ENCODE measurements around the gene BAK1.
"Not testable (repeated sequence)": the region's sequence is repeated elsewhere in the genome, so short reads cannot be mapped to it uniquely, and the experiment has no call there.

Gene BAK1

DNA sequence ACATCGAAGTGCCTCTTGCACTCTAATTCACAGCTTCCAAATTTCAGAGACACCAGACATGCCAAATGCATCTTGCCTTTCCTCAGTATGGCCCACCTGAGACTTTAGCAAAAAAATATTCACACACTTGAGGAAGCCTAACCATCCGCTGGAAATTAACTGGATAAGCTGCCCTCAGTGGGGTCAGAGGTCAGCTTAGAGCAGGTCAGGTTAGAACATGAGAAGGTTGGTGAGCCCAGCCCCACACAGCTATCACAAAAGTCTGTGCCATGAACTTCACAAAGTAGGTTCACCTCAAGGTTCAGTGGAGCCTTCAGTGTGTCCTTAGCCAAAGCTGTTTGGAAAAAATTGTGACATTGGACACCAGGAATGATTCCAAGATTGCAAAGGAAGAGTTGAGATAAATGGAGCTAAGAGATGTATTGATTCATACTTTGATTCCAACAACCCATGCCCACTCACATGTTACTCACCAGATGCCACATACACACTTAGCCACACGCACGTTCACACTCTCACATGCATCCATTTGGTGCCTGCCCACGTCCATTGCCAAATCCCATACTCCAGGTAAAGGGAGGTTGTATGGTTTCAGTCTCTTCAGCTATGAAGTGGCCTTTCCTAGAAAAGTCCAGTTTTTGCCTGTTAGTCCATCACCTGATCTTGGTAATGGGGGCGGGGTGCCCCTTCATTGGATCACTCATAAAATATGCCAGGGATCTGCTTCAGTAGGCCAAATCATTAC lies 11.1 kb downstream of the BAK1 start:
- H3K9me3 Mint-ChIP-seq, result no peaks in the 10 kb centered on the region
- H3K27ac Mint-ChIP-seq, result peak overlapping the region in 1 of 3 experiments; percentile 64
- peaks cover 20% of the 10 kb centered on the region for H3K4me1 Mint-ChIP-seq
- H3K4me3 Mint-ChIP-seq, result peak overlapping the region in 2 of 3 experiments; percentile 62 to 63
- peaks cover 7% of the 10 kb centered on the region for H3K27me3 Mint-ChIP-seq (ENCODE audit: low read depth)
- TF ChIP-seq, protein P1, sequence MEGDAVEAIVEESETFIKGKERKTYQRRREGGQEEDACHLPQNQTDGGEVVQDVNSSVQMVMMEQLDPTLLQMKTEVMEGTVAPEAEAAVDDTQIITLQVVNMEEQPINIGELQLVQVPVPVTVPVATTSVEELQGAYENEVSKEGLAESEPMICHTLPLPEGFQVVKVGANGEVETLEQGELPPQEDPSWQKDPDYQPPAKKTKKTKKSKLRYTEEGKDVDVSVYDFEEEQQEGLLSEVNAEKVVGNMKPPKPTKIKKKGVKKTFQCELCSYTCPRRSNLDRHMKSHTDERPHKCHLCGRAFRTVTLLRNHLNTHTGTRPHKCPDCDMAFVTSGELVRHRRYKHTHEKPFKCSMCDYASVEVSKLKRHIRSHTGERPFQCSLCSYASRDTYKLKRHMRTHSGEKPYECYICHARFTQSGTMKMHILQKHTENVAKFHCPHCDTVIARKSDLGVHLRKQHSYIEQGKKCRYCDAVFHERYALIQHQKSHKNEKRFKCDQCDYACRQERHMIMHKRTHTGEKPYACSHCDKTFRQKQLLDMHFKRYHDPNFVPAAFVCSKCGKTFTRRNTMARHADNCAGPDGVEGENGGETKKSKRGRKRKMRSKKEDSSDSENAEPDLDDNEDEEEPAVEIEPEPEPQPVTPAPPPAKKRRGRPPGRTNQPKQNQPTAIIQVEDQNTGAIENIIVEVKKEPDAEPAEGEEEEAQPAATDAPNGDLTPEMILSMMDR (IDR thresholded peaks at IDR 0.05; ENCODE audit: unreplicated experiment in 3 of 3), result no peak
- H3K36me3 Mint-ChIP-seq (ENCODE audit: low read depth), result no peaks in the 10 kb centered on the region

DNA sequence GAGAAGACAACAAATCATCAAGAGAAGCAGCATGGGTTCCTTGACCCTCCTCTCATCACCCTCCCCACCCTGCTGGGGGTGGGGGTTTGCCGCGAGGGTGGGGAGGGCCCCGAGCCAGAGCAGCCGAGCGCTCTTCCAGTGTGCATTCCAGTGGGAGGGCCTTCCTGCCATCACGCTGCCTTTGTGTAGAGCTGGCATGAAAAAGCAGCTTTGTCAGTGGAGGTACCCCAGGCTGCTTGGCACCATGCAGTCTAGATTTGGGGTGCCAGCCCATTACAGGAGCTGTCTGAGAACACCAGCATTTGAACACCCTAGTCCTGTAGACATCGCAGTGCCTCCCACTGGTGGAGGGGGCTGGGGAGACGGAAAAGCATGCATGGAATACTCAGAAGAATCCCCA lies 12.2 kb downstream of the BAK1 start:
- H3K27ac Mint-ChIP-seq, result no peak overlapping the region
- peaks cover 20% of the 10 kb centered on the region for H3K4me1 Mint-ChIP-seq
- no peaks in the 10 kb centered on the region for H3K36me3 Mint-ChIP-seq (ENCODE audit: low read depth)
- no peak overlapping the region for H3K4me3 Mint-ChIP-seq
- peaks cover 7% of the 10 kb centered on the region for H3K27me3 Mint-ChIP-seq (ENCODE audit: low read depth)
- TF ChIP-seq, protein P1 (IDR thresholded peaks at IDR 0.05; ENCODE audit: unreplicated experiment in 3 of 3), result no peak
- no peaks in the 10 kb centered on the region for H3K9me3 Mint-ChIP-seq

DNA sequence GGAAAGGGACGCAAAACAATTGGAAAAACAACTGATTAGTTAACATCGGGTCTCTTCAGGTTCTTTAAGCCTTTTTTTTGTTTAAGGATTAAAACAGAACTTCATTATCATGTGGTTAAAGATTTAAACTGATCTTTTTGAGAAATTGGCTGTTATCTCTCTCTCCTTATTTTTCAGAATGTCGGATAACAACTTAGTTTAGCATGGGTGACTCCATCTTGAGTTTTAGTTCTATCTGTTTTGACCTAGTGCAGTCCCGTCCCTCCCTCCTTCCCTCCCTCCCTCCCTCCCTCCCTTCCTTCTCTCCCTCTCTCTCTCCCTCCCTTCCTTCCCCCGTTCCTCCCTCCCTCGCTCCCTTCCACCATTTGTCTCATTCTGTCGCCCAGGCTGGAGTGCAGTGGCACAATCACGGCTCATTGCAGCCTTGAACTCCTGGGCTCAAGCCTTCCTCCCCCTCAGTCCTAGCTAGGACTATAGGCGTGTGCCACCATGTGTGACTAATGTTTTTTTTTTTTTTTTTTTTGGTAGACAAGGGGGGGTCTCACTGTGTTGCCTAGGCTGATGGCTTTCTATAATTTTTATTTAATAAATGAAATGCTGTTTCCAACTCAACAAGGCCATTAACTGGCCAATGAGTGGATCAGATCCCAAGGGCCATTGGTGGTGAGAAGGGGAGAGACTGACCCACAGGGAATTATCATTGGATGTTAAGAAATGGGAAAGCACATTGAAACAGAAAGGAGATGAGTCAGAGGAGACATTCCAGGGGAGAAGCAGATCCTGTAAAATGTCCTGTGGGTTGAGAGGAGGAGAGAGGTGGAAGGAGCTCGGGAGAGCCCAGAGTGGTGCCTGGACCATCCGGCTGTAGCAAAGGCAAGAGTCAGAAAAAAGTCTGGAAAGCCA lies 13.6 kb downstream of the BAK1 start:
- TF ChIP-seq, protein P1 (IDR thresholded peaks at IDR 0.05; ENCODE audit: unreplicated experiment in 3 of 3), result no peak
- peaks cover 5% of the 10 kb centered on the region for H3K27me3 Mint-ChIP-seq (ENCODE audit: low read depth)
- no peaks in the 10 kb centered on the region for H3K36me3 Mint-ChIP-seq (ENCODE audit: low read depth)
- peak overlapping the region in 1 of 3 experiments; percentile 55 for H3K4me3 Mint-ChIP-seq
- peak overlapping the region in 1 of 3 experiments; percentile 4 for H3K27ac Mint-ChIP-seq
- no peaks in the 10 kb centered on the region for H3K9me3 Mint-ChIP-seq
- peaks cover 11% of the 10 kb centered on the region for H3K4me1 Mint-ChIP-seq

DNA sequence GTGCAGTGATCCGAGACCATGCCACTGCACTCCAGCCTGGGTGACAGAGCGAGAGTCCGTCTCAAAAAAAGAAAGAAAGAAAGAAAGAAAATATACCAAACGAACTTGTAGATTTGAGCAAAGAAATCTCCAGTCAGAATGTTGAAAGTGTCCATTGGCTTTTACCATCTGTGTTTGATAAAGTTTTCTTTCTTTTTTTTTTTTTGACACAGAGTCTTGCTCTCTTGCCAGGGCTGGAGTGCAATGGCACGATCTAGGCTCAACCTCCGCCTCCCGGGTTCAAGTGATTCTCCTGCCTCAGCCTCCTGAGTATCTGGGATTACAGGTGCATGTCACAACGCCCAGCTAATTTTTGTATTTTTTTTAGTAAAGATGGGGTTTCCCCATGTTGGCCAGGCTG lies 21.3 kb downstream of the BAK1 start:
- Mint-ChIP-seq H3K4me1 (no peaks in the 10 kb centered on the region), H3K4me3 (no peak overlapping the region), H3K27ac (no peak overlapping the region), H3K9me3 (peaks cover 7% of the 10 kb centered on the region), H3K27me3 (ENCODE audit: low read depth) (peaks cover 3% of the 10 kb centered on the region), H3K36me3 (ENCODE audit: low read depth) (no peaks in the 10 kb centered on the region)
- TF ChIP-seq, protein P1 (IDR thresholded peaks at IDR 0.05; ENCODE audit: unreplicated experiment in 3 of 3), result no peak

DNA sequence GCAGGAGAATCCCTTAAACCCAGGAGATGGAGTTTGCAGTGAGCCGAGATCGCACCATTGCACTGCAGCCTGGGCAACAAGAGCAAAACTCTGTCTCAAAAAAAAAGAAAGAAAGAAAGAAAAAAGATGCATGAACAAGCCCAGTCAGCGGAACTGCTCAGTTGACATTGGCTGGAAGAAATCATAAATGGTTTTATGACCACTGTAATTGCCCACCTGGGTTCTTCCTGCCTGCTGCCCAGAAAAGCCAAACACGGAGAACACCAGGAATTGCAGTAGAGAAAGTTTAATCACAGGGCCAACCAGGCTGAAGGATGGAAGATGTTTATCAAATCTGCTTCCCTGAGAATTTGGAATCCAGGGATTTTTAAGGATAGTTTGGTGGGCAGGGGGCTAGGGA lies 22.7 kb downstream of the BAK1 start:
- Mint-ChIP-seq H3K9me3 (peaks cover 7% of the 10 kb centered on the region), H3K36me3 (ENCODE audit: low read depth) (no peaks in the 10 kb centered on the region), H3K27ac (no peak overlapping the region), H3K27me3 (ENCODE audit: low read depth) (peaks cover 3% of the 10 kb centered on the region), H3K4me1 (no peaks in the 10 kb centered on the region), H3K4me3 (no peak overlapping the region)
- TF ChIP-seq, protein P1 (IDR thresholded peaks at IDR 0.05; ENCODE audit: unreplicated experiment in 3 of 3), result no peak

DNA sequence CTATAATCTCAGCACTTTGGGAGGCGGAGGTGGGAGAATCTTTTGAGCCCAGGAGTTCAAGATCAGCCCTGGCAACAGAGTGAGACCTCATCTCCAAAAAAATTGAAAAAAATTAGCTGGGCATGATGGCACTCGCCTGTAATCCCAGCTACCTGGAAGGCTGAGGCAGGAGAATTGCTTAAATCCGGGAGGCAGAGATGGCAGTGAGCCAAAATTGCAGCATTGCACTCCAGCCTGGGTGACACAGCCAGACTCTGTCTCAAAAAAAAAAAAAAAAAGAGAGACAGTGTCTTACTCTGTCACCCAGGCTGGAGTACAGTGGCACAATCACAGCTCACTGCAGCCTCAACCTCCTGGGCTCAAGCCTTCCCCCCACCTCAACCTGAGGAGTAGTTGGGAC lies 27.2 kb downstream of the BAK1 start:
- not testable (repeated sequence) for H3K4me3 Mint-ChIP-seq; H3K9me3 Mint-ChIP-seq; H3K36me3 Mint-ChIP-seq (ENCODE audit: low read depth); H3K27me3 Mint-ChIP-seq (ENCODE audit: low read depth); H3K4me1 Mint-ChIP-seq; H3K27ac Mint-ChIP-seq
